Activated CD8-positive, alpha-beta T cell treated with anti-CD3 and anti-CD28 coated beads, Interleukin-2, amount 10 ng/mL, durations not matched to agents 7 days and 5 days (primary cell): ENCODE results near the gene BABAM2. TPM values are rescaled to one million over a fixed set of nuclear protein-coding genes. Genes with fewer than 3 reads are reported as not detected.

ENCODE experiments used
- ATAC-seq: fragments of 150-1000 bp; cut with Tn5 transposase; one replicate; pipeline ENCODE4 v1.10.0; 2021; ENCODE audit warnings: moderate library complexity
- CTCF ChIA-PET: fragments of 350-600 bp; sonication (Branson Sonifier 250); formaldehyde crosslinking; loops from one replicate; lab custom pipeline; 2021; ENCODE audit warnings: antibody characterized with exemption; lab: Charles Lee
- POLR2A ChIA-PET: fragments of 350-600 bp; sonication (Branson Sonifier 250); formaldehyde crosslinking; loops from one replicate; lab custom pipeline; 2021; ENCODE audit warnings: antibody characterized with exemption; lab: Charles Lee
- DNase-seq: peaks from one replicate; pipeline ENCODE4 v3.0.0-alpha.2; 2020
- H3K27ac Mint-ChIP-seq: one replicate; pipeline ENCODE4 v1.8.0; 2021; ENCODE audit warnings: mild to moderate bottlenecking, mixed read lengths
- H3K27me3 Mint-ChIP-seq: one replicate; pipeline ENCODE4 v1.8.0; 2021; ENCODE audit warnings: low read depth, mixed read lengths
- H3K36me3 Mint-ChIP-seq: one replicate; pipeline ENCODE4 v1.8.0; 2021; ENCODE audit warnings: low read depth, mixed read lengths
- H3K4me1 Mint-ChIP-seq: one replicate; pipeline ENCODE4 v1.8.0; 2021; ENCODE audit warnings: low read depth, mixed read lengths
- H3K4me3 Mint-ChIP-seq: one replicate; pipeline ENCODE4 v1.8.0; 2021; ENCODE audit warnings: mild to moderate bottlenecking, mixed read lengths
- H3K9me3 Mint-ChIP-seq: one replicate; pipeline ENCODE4 v1.8.0; 2022; ENCODE audit warnings: mixed read lengths; ENCODE audit not compliant: insufficient read depth
- total RNA-seq, 2 experiments: library from RNA; stranded (reverse); gene quantifications; one replicate each; pipeline ENCODE4 v1.2.3, GENCODE V29; 2021

The BABAM2 gene
- total RNA-seq, 2 experiments from 2014 or later, result 47.0 to 49.0 TPM

- Mint-ChIP-seq H3K9me3 (no peaks in the 10 kb centered on the region), H3K36me3 (peaks cover 27% of the 10 kb centered on the region), H3K4me3 (no peak overlapping the region), H3K27ac (no peak overlapping the region), H3K4me1 (peaks cover 43% of the 10 kb centered on the region), H3K27me3 (no peaks in the 10 kb centered on the region)
- ChIA-PET POLR2A (no interaction called here), CTCF (no interaction called here)
- no peak for DNase-seq
- ATAC-seq, result no peak
These were observed 377.9 kb downstream of the BABAM2 start for GRCh38 chr2:28268386-28268785.

GRCh38 chr2:28269019-28269784 is 378.7 kb downstream of the BABAM2 start:
- peaks cover 47% of the 10 kb centered on the region for H3K4me1 Mint-ChIP-seq
- no peak for DNase-seq
- no peak overlapping the region for H3K4me3 Mint-ChIP-seq
- no peaks in the 10 kb centered on the region for H3K9me3 Mint-ChIP-seq
- peaks cover 27% of the 10 kb centered on the region for H3K36me3 Mint-ChIP-seq
- CTCF ChIA-PET, result no interaction called here
- no peaks in the 10 kb centered on the region for H3K27me3 Mint-ChIP-seq
- H3K27ac Mint-ChIP-seq, result peak overlapping the region; percentile 2
- POLR2A ChIA-PET, result no interaction called here
- ATAC-seq, result no peak

- Mint-ChIP-seq H3K27ac (no peak overlapping the region), H3K4me1 (peaks cover 61% of the 10 kb centered on the region), H3K4me3 (no peak overlapping the region), H3K27me3 (no peaks in the 10 kb centered on the region), H3K36me3 (peaks cover 23% of the 10 kb centered on the region), H3K9me3 (no peaks in the 10 kb centered on the region)
- POLR2A ChIA-PET, result no interaction called here
- no peak for DNase-seq
- CTCF ChIA-PET, result interaction anchor here (0.9 to 1.0 kb wide), 2 partner anchors 121 to 587 kb away, joined by 3 to 4 read pairs; no protein-coding TSS in a partner anchor
- ATAC-seq, result no peak
These were observed 380.1 kb downstream of the BABAM2 start for GRCh38 chr2:28270456-28271152.

- DNase-seq (no peak), ATAC-seq (peak; percentile 45)
- Mint-ChIP-seq H3K27ac (peak overlapping the region; percentile 47), H3K36me3 (peaks cover 20% of the 10 kb centered on the region), H3K4me1 (peaks cover 65% of the 10 kb centered on the region), H3K9me3 (no peaks in the 10 kb centered on the region), H3K4me3 (no peak overlapping the region), H3K27me3 (no peaks in the 10 kb centered on the region)
- ChIA-PET CTCF (interaction anchor here (0.9 to 1.0 kb wide), 2 partner anchors 120 to 588 kb away, joined by 3 to 4 read pairs; no protein-coding TSS in a partner anchor), POLR2A (interaction anchor here (0.9 kb wide), 1 partner anchor 11 kb away, joined by 3 read pairs; no protein-coding TSS in a partner anchor)
These were observed 380.8 kb downstream of the BABAM2 start for GRCh38 chr2:28271231-28271918.

GRCh38 chr2:28271919-28272250 is 381.4 kb downstream of the BABAM2 start:
- Mint-ChIP-seq H3K4me1 (peaks cover 63% of the 10 kb centered on the region), H3K27ac (peak overlapping the region; percentile 47), H3K9me3 (no peaks in the 10 kb centered on the region), H3K27me3 (no peaks in the 10 kb centered on the region), H3K36me3 (peaks cover 17% of the 10 kb centered on the region), H3K4me3 (no peak overlapping the region)
- ChIA-PET POLR2A (interaction anchor here (0.9 kb wide), 1 partner anchor 10 kb away, joined by 3 read pairs; no protein-coding TSS in a partner anchor), CTCF (interaction anchor here (0.9 to 1.0 kb wide), 2 partner anchors 119 to 588 kb away, joined by 3 to 4 read pairs; no protein-coding TSS in a partner anchor)
- ATAC-seq (no peak), DNase-seq (no peak)

GRCh38 chr2:28273751-28274150 is 383.2 kb downstream of the BABAM2 start:
- H3K4me3 Mint-ChIP-seq, result no peak overlapping the region
- ATAC-seq (no peak), DNase-seq (no peak)
- peaks cover 13% of the 10 kb centered on the region for H3K36me3 Mint-ChIP-seq
- peaks cover 54% of the 10 kb centered on the region for H3K4me1 Mint-ChIP-seq
- H3K27ac Mint-ChIP-seq, result no peak overlapping the region
- ChIA-PET POLR2A (no interaction called here), CTCF (no interaction called here)
- H3K9me3 Mint-ChIP-seq, result no peaks in the 10 kb centered on the region
- no peaks in the 10 kb centered on the region for H3K27me3 Mint-ChIP-seq

GRCh38 chr2:28274911-28275685 is 384.6 kb downstream of the BABAM2 start:
- H3K4me3 Mint-ChIP-seq, result no peak overlapping the region
- no peak for DNase-seq
- H3K4me1 Mint-ChIP-seq, result peaks cover 50% of the 10 kb centered on the region
- no peaks in the 10 kb centered on the region for H3K9me3 Mint-ChIP-seq
- ATAC-seq, result no peak
- H3K27ac Mint-ChIP-seq, result no peak overlapping the region
- H3K27me3 Mint-ChIP-seq, result no peaks in the 10 kb centered on the region
- peaks cover 9% of the 10 kb centered on the region for H3K36me3 Mint-ChIP-seq
- ChIA-PET POLR2A (no interaction called here), CTCF (no interaction called here)

GRCh38 chr2:28276076-28276618 is 385.6 kb downstream of the BABAM2 start:
- peak; percentile 62 for ATAC-seq
- ChIA-PET POLR2A (no interaction called here), CTCF (no interaction called here)
- peaks cover 42% of the 10 kb centered on the region for H3K4me1 Mint-ChIP-seq
- peaks cover 13% of the 10 kb centered on the region for H3K36me3 Mint-ChIP-seq
- no peaks in the 10 kb centered on the region for H3K27me3 Mint-ChIP-seq
- no peak overlapping the region for H3K4me3 Mint-ChIP-seq
- H3K9me3 Mint-ChIP-seq, result no peaks in the 10 kb centered on the region
- no peak for DNase-seq
- H3K27ac Mint-ChIP-seq, result no peak overlapping the region

GRCh38 chr2:28276807-28277206 is 386.3 kb downstream of the BABAM2 start:
- no peaks in the 10 kb centered on the region for H3K27me3 Mint-ChIP-seq
- DNase-seq, result no peak
- no peaks in the 10 kb centered on the region for H3K9me3 Mint-ChIP-seq
- H3K36me3 Mint-ChIP-seq, result peaks cover 10% of the 10 kb centered on the region
- CTCF ChIA-PET, result no interaction called here
- ATAC-seq, result no peak
- H3K4me3 Mint-ChIP-seq, result no peak overlapping the region
- no peak overlapping the region for H3K27ac Mint-ChIP-seq
- POLR2A ChIA-PET, result no interaction called here
- H3K4me1 Mint-ChIP-seq, result peaks cover 35% of the 10 kb centered on the region

GRCh38 chr2:28277466-28277865 is 386.9 kb downstream of the BABAM2 start:
- POLR2A ChIA-PET, result no interaction called here
- CTCF ChIA-PET, result no interaction called here
- DNase-seq, result no peak
- H3K27me3 Mint-ChIP-seq, result no peaks in the 10 kb centered on the region
- H3K9me3 Mint-ChIP-seq, result no peaks in the 10 kb centered on the region
- H3K4me3 Mint-ChIP-seq, result no peak overlapping the region
- no peak overlapping the region for H3K27ac Mint-ChIP-seq
- H3K36me3 Mint-ChIP-seq, result peaks cover 6% of the 10 kb centered on the region
- H3K4me1 Mint-ChIP-seq, result peaks cover 29% of the 10 kb centered on the region
- ATAC-seq, result no peak

- H3K27ac Mint-ChIP-seq, result no peak overlapping the region
- ATAC-seq, result no peak
- H3K27me3 Mint-ChIP-seq, result no peaks in the 10 kb centered on the region
- DNase-seq, result no peak
- H3K9me3 Mint-ChIP-seq, result no peaks in the 10 kb centered on the region
- H3K4me1 Mint-ChIP-seq, result peaks cover 21% of the 10 kb centered on the region
- CTCF ChIA-PET, result interaction anchor here (0.8 to 1.1 kb wide), 2 partner anchors 22 to 45 kb away, joined by 3 read pairs; no protein-coding TSS in a partner anchor
- H3K36me3 Mint-ChIP-seq, result peaks cover 4% of the 10 kb centered on the region
- POLR2A ChIA-PET, result no interaction called here
- H3K4me3 Mint-ChIP-seq, result no peak overlapping the region
These were observed 388.8 kb downstream of the BABAM2 start for GRCh38 chr2:28279371-28279770.
